ENCODE measurements around the gene INSYN2A.

GRCh38 chr10:127184582-127184981 lies 11.8 kb downstream of the INSYN2A start:
- TF ChIP-seq CTCF (IDR thresholded peaks at IDR 0.05; ENCODE audit: low read depth, low read length, missing input control) = no peak
- TF ChIP-seq TAF1 (conservative IDR thresholded peaks at IDR 0.05) = no peak
- TF ChIP-seq FOXA2 (IDR thresholded peaks at IDR 0.05) = no peak
- no peak for TF ChIP-seq ATF3 (IDR thresholded peaks at IDR 0.05)
- no peak for TF ChIP-seq JUND (IDR thresholded peaks at IDR 0.05)
- no peak for TF ChIP-seq SP1 (IDR thresholded peaks at IDR 0.05)
- no peak for TF ChIP-seq FOXA1 (IDR thresholded peaks at IDR 0.05)
- TF ChIP-seq REST (IDR thresholded peaks at IDR 0.05) = no peak
- TF ChIP-seq YY1 (IDR thresholded peaks at IDR 0.05) = no peak
